ENCODE data around the gene INF2.
"Not testable (repeated sequence)": the region's sequence is repeated elsewhere in the genome, so short reads cannot be mapped to it uniquely, and the experiment has no call there.

INF2 gene

DNA sequence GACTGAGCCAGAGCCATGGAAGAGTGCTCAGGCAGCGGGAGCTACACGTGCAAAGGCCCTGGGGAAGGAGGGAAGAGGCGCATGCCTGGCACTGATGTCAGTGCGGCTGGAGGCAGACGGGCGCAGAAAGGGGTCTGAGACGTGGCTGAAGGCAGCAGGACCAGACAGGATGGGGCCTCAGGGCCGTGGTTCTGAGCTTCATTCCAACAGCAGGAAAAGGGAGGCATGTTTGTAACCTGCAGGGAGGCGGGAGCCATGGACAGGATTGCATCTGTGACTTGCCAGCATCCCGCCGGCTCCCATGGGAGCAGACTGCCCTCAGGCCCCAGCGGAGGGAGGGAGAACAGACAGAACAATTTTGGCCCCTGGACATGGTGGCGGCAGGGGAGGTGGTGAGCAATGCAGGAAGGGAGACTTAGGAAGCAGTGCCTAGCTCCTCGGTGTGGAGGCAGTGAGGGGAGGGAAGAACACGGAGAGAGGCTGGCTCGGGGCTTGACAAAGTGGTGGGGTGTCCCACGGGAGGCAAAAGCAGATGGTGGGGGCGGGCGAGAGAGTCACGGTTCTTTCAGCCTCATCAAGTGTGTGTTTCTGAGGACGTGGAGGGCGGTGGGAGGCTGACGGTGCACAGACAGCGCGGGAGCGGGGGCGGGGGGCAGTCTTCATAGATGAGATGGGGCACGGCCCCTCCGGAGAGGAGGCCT lies 33.3 kb upstream of the INF2 start:
- DNase-seq = peak in 5 of 58 donors; percentile 8 to 53 (median 43)

DNA sequence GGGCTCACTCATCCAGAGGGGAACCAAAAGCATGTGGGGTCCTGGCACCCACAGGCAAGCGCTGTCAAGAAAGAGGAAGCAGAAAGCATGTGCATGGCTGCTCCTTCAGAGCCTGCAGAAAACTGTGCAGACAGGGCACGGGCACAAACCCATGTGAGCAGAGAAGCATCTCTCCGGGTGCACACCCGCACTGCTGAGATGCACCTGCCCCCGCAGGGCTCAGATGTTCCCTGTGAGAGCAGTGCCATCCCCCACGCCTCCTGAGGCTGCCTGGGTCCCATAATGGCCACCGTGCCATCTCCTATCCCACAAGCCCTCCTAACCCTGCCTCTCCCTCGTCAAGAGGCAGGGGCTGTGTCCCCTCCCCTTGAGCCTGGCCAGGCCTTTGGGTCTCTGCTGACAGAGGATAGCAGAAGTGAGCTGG lies 32.3 kb upstream of the INF2 start:
- DNase-seq = peak in 25 of 58 donors; percentile 17 to 67 (median 40)

DNA sequence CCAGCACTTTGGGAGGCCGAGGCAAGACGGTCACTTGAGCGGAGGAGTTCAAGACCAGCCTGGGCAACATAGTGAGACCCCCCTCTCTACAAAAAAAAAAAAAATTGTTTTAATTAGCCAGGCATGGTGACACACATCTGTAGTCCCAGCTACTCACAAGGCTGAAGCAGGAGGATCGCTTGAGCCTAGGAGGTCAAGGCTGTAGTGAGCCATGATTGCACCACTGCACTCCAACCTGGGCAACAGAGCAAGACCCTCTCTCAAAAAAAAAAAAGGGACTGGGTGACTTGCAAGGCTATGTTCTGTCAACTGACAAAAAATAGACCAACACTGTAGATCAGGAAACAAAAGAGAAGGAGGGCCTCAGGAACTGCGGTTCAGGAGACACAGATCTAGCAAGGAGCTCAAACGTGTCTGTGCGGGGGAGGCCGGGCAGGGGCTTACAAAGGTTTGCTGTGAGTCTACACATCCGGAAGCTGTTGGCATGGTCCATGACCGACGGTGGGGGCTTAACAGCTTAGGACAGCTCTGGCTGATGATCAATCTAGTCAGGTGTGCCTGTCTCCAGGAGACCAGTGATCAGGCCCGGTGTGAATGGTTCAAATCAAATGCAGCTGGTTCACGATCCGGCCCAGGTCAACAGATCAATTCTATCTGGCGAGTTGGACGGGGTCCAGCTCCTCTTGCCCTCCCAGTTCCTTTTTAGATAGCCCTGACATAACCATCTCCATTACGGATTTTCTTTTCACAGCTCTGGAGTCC lies 31.7 kb upstream of the INF2 start:
- DNase-seq = no peak

DNA sequence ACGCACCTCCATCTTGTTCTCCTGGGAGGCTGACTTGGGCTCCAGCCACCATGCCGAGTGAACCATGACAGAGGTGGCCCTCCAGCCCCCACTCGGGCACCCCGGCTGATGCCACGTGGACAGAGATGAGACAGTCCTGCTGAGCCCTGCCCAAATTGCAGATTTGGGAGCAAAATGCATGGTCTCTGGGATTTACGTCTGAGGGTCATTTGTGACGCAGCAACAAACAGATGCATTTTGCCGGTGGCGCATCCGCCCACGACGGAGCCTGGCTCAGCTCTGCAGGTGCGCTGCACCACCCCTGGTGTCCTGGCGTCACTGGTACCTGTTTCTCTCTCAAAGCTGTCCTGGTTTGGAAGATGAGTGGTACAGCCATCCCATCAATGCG lies 31.1 kb upstream of the INF2 start:
- DNase-seq = no peak

DNA sequence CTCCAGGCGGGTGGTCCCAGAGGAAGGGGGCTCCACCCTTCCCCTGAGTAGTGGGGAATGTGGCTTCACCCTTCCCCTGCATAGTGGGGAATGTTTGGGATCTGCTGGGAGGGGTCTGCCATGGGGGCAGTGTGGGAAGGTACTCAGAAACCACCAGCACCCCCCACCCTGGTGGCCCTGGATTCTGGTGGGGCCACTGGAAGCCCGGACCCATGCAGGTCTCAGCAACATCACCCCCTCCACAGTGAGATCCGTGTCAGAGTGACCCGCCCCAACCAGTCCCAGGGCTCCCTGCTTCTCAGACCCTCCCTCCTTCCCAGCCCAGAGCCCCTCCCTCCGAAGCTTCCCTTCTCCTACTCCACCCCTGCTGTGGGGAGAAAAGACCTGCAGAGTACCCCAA lies 30.3 kb upstream of the INF2 start:
- no peak for DNase-seq

DNA sequence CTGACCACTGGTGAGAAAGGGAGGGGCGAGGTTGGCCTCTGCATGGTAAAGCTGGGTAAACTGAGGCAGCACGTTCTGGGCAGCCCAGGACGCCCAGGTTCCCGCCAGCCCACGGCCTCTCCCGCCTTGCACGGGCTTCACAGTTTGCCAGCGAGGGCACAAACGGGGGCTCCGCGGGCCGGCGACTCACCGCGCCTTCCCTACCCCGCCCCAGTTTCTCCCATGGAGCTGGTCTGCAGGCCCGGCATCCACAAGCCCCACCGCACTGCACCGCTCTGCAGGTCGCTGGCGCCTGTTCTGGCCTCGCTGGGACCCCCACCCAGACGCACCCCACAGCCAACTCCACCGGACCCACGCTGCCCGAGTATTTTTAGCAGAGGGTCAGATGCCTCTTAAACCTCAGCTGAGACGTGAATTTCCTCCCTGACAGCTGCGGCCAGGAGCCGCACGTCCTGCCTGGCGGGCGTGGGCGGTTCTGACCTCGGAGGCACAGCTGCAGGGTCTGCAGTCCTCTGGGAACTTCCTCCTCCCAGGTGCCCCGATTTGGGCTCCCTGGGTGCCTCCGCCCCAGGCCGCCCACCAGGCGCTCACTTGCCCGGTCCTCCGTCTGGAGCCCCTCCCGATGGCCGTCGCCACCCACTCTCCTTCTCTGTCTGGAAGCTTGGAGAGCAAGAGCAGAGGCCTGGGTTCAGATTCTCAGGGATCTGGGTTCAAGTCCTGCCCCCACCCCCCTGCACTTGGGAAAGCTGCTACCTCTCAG lies 29.5 kb upstream of the INF2 start:
- DNase-seq = no peak

DNA sequence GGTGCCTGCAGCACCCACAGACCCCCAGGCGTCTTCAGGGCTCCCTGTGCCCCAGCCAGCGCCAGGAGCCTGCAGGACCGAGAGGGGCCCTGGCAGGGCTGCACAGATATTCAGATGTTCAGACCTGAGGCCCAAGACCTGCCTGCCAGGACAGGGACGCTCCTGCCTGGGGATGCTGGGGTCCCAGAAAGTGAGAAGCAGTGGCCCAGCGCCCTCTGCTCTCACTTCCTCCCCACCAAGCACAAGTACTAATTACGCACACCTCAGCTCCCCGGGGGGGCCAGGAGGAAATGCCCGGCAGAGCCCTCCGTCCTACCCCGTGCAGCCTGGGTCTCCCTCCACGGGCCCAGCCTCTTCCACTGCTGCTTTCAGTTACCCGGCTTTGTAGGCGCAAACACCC lies 28.8 kb upstream of the INF2 start:
- no peak for DNase-seq

DNA sequence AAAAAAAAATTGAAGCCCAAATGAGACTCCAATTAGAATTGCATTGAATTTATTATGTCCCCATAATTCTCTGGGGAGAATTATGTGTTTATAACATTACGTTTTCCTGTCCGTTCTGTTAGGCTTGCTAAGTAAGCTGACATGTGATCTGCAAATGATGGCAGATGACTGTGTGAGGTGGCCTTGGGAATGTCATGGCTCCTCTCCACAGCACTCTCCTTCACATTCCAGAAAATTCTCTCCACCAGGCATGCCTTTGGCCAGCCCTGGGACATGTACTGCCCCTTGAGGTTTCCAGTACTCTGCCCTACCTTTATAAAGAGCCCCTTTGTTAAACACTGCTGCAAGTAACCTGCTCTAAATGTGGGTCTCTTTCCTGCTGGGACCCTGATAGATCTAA lies 28.3 kb upstream of the INF2 start:
- DNase-seq = no peak

DNA sequence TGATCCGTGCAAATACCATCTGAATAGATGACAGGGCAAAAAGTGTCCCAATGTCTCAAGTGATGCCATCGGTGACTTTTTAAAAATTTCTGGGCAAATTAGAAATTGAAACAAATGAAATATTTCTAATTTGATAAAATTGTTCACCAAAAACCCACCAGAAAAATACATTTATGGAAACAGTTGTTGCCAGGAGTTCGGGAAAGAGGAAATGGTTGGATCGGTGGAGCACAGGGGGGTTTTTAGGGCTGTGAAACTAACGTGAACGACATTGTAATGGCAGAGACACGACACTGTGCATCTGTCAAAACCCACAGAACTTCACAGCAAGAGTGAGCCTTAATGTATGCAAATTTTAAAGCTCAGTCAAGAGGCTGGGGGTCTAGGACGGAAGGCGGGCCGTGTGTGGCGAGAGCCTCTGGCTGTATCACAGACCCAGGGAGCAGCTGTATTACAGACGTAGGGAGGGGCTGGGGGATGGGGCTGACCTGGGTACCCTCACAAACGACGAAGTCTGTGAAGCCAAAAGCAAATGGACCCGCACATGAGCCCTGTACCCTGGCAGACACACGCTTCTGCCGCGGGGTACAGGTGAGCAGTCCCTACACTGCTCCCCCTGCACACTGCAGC lies 27.8 kb upstream of the INF2 start:
- not testable (repeated sequence) for DNase-seq

DNA sequence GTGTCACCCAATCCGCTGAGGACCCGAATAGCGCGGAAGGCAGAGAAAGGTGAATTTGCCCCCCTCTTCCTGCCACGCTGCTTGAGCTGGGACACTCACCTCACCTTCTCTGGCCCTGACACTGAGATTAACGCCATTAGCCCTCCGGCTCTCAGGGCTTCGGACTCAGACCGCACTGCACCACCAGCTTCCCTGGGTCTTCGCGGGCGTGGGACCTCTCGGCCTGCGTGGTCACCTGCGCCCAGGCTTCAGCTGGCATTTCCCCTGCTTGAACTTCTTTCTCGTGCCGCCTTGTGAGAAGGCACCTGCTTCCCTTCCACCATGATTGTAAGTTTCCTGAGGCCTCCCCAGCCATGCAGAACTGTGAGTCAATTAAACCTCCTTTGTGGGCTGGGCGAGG lies 26.9 kb upstream of the INF2 start:
- not testable (repeated sequence) for DNase-seq

DNA sequence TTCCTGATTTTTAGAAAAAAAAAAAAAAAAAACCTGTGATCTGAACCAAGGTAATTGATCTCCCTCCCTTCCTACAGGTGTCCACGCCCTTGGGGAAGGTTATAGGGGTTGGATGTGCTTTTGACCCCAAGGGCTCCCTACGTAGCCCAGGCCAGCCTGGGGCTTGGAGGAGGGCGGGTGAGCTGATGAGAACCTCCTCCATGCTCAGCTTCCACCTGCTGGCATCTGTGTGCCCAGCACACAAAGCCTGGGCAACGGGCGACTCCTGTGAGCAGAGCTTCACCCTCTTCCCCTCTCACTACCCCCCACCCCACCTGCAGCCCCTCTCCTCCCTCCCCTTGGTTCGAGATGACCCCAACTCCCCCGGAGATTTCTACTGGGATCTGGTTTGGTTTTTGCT lies 25.3 kb upstream of the INF2 start:
- DNase-seq = no peak

DNA sequence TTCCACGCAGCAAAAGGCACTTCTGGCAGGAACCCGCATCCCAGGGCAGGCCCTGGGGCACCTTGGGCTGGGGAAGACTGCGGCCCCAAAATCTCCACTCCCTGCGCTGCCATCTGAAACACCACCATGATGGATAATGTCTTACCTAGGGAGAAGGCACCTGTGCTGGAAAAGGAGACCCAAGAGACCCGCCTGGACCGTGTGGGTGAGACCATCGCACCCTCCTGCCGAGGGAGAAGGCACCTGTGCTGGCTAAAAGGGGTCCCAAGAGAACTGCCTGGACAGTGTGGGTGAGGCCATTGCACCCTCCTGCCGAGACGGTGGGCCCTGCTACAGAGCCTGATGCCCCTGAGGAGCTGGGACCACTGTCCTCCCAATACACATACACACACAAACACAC lies 24.8 kb upstream of the INF2 start:
- no peak for DNase-seq

DNA sequence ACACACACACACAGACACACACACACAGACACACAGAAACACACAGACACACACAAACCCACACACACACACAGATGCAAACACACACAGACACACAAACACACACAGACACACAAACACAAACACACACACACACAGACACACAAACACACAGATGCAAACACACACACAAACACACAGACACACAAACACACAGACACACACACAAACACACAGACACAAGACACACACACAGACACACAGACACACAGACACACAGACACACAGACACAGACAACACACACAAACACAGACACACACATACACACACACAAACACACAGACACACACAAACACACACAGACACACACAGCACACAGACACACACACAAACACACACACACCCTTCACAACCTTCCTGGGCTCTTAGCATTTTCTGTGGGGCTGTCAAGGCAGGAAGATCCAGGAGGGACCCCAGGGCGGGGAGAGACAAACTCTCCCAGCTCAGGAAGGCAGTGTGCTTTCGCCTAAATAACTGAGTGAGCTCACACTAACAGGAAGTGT lies 24.2 kb upstream of the INF2 start:
- DNase-seq = no peak

DNA sequence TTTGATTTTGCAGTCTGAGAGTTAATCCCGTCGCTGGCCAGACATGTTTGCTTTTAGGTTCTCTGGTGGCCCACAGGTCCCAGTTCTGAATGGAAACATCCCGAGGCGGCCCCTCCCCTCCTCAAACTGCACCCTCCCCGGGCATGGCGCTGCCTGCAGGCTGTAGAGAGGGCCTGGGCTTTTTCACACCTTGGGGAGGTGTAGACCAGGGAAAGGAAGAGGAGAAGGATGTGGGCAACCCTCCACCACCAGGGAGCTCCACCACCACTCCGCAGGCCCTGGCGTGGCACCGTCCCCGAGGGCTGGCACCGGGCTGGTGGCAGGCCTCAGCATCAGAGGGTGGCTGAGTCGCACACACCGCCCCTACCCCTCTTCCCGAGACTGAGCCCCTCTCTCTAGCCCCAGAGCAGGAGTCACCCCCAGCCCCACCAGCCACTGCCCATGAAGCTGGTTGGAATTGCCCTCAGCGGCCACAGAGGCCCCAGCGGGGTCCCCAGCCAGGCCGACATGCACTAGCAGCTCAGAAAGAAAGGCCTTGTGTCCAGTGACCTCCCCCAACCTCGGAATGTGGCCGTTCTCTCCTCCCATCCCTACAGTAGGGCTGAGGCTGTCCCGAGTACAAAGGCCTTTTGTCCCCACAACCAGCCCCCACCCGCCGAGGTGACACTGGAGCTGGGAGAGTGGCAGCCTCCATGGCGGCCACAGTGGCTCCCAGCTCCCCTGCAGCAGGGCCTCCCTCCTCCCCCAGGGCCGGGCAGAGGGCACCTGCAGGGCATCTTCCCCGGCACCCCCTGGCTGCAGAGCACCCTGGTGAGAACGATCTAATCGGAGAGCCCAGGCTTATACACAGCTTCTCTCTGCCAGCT lies 23.5 kb upstream of the INF2 start:
- DNase-seq = peak in 51 of 58 donors; percentile 37 to 96 (median 83)

DNA sequence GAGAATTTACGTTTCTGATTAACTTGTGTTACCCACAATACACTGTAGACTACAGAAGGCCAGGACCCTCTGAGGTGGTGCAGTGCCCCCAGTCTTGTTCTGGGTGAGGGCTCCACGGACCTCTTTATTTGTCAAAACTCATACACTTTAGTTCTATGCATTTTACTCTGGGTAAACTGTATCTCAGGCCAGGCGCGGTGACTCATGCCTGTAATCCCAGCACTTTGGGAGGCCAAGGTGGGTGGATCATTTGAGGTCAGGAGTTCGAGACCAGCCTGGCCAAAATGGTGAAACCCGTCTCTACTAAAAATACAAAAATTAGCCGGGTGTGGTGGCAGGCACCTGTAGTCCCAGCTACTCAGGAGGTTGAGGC lies 22.9 kb upstream of the INF2 start:
- not testable (repeated sequence) for DNase-seq

DNA sequence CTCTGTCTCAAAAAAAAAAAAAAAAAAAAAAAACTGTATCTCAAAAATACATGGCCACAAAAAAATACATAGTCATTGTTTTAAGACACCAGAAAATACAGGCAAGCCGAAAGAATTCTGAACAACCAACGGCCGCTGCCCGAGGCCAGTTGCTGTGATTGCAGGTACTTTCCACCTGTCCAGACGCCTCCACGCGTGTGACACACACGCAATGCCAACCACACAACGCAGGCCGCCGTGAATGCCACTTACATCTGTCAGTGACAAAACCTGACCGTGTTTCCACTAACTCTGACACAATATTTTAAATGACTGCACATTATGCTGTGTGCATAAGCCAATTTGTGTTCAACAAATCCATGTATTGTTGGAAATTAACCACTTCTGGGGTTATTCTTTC lies 22.4 kb upstream of the INF2 start:
- DNase-seq = no peak

DNA sequence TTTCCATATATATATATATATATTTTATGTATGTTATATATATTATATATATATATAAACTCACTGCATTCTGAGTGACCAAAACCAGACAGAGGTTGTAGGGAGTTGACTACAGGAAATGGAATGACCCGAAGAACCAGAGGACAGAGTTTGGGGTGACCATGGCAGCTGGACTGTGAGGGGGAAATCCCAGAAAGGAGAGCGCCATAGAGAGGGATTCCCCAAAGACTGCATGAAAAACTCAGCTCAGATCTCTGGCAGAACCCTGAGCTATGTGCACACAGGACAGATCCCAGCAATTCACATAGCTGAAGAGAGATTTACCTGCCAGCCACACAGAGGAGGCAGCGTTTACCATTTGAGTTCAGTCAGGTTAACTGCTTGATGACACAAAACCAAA lies 19.7 kb upstream of the INF2 start:
- DNase-seq = no peak

DNA sequence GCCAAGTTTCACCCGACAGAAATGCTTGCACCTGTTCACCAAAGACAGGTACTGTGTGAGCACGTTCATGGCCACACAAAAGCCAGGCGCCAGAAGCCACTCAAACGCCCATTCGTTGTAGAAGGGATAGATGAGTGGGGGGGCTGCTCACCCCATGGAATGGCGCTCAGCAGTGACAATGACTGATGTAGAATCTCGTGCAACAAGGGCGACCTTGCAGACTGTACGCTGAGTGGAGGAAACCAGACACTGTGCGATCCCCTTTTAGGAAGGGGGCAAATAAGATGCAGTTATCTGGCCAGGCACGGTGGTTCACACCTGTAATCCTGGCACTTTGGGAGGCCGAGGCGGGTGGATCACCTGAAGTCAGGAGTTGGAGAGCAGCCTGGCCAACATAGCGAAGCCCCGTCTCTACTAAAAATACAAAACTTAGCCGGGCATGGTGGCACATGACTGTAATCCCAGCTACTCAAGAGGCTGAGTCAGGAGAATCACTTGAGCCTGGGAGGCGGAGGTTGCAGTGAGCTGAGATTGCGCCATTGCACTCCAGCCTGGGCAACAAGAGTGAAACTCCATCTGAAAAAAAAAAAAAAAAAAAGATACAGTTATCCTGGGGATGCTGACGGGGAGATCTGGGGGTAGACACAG lies 18.0 kb upstream of the INF2 start:
- not testable (repeated sequence) for DNase-seq

DNA sequence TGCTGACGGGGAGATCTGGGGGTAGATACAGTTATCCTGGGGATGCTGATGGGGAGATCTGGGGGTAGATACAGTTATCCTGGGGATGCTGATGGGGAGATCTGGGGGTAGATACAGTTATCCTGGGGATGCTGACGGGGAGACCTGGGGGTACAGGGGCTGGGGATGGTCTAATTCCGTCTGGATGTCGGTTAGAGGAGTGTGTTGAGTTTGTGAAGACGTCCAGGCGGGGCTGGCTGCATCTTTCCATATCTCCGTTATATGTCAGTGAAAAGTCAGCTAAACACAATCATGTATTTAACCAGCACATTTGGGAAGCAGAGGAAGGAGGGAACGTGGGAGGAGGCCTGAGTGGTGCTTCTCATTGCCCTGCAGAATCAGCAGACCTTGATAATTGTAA lies 17.3 kb upstream of the INF2 start:
- not testable (repeated sequence) for DNase-seq

DNA sequence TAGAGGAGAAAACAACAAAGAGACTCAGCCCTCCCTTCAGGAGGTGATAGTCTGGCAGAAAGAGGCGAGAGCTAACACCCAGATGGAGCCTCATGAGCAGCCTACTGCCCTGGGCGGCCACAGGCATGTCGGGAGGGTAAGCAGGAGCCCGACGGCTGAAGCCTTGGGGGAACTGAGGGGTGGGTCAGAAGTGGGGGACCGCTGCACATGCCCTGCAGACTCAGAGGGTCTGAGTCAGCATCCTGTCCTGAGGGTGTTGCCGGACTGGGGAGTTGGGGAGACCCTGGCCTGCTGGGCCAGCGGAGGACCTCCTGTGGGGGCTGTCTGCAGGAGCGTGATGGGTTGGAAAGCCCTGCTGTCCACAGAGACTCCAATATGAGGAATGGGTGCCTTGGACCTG lies 15.9 kb upstream of the INF2 start:
- DNase-seq = no peak

All from anterior cingulate cortex (tissue), 58 donors.